Ovary (tissue), 9 donors: ENCODE results near the gene FTO. TPM values are rescaled to one million over a fixed set of nuclear protein-coding genes. Genes with fewer than 3 reads are reported as not detected.

Experiments
- DNase-seq, 5 donors: peaks; one replicate each; pipeline ENCODE4 v3.0.0-alpha.2; 2019 to 2020
- H3K27ac ChIP-seq, 2 donors: fragments of 200-600 bp; one replicate each; pipeline versions ENCODE4 v1.5.1 to v1.8.0; 2019 to 2022
- H3K27me3 ChIP-seq: fragments of 200-600 bp; one replicate; pipeline ENCODE4 v1.8.0; 2022
- H3K36me3 ChIP-seq: fragments of 200-600 bp; sonication (generic); one replicate; pipeline ENCODE4 v1.5.1; 2019
- H3K4me1 ChIP-seq: one replicate; pipeline ENCODE4 v1.8.1; 2013; ENCODE audit warnings: mild to moderate bottlenecking, moderate library complexity; ENCODE audit not compliant: insufficient read depth
- H3K4me3 ChIP-seq: fragments of 200-600 bp; sonication (generic); one replicate; pipeline ENCODE4 v1.5.1; 2017
- H3K9me3 ChIP-seq, 2 donors: fragments of 200-600 bp in 1 of 2; sonication (generic) in 1 of 2; one replicate each; pipeline versions ENCODE4 v1.5.1 to v1.8.1; 2013 to 2019; ENCODE audit warnings: mild to moderate bottlenecking in 1 of 2, moderate library complexity in 1 of 2
- EP300 ChIP-seq: sonication (generic); formaldehyde crosslinking; IDR thresholded peaks from one replicate; pipeline ENCODE4 v1.6.1; 2017; ENCODE audit warnings: antibody characterized with exemption
- POLR2A ChIP-seq: fragments of 450-650 bp; IDR thresholded peaks from one replicate; pipeline ENCODE4 v1.6.1; 2017; ENCODE audit warnings: antibody characterized with exemption, mild to moderate bottlenecking, moderate library complexity
- WGBS, 3 donors: extraction: QIAGEN DNeasy Blood & Tissue Kit in 1 of 3; methylation state at CpG; one replicate each; pipeline versions ENCODE4 v1.1.5 to v1.1.7; 2013 to 2017; 5-methylcytosine and 5-hydroxymethylcytosine counted together
- intact Hi-C, 4 donors: fragments of 100-400 bp; cut with DNase I; formaldehyde crosslinking; loops; one replicate each; pipeline versions ENCODE4 v1.11.0 to v1.15.1; 2022 to 2023
- polyA plus RNA-seq, 2 donors: library from polyadenylated mRNA; stranded (reverse); fragments of 200-250 nt in 1 of 2; fragments of 350-450 nt in 1 of 2; fragmentation: Illumina TruSeq in 1 of 2; extraction: RNeasy Lipid Tissue Mini Kit (QIAGEN cat#74804) in 1 of 2; gene quantifications; one replicate each; pipeline ENCODE4 v1.2.3, GENCODE V29; 2013 to 2014
- total RNA-seq, 7 donors: library from RNA; depleted of rRNA in 2 of 7; stranded (reverse); fragments of >200 nt in 2 of 7; fragmentation: NEBNext Ultra II Directional in 3 of 7; extraction: Animal tissue kit (Norgen Biotek cat#: 25700) in 3 of 7; gene quantifications; one replicate each; pipeline versions ENCODE4 v1.1.0 to v1.2.4, GENCODE V29; 2016 to 2023
- TF ChIP-seq, protein P1 (sequence below), 3 donors: fragments of 450-650 bp in 2 of 3; fragments of 200-600 bp in 1 of 3; IDR thresholded peaks; one replicate each; pipeline versions ENCODE4 v1.5.1 to v1.8.0; 2016 to 2022; ENCODE audit warnings: antibody characterized with exemption in 3 of 3, mild to moderate bottlenecking in 1 of 3
- donor health status: DM: no; HTN: no; CAD: no; lungs with moderate emphysema.
- donor health status: DM: no; HTN: no; CAD: no.
- donor health status: Bipolar disorder and iron deficiency.
- donor health status: DM: yes; HTN: yes; CAD: no.
- donor health status: DM: no; HTN: no; CAD: no.
- donor health status: DM: yes; HTN: yes; CAD: no.

FTO gene
- total and polyA plus RNA-seq, 9 donors, result 43.6 to 128 (median 91.4) TPM

DNA sequence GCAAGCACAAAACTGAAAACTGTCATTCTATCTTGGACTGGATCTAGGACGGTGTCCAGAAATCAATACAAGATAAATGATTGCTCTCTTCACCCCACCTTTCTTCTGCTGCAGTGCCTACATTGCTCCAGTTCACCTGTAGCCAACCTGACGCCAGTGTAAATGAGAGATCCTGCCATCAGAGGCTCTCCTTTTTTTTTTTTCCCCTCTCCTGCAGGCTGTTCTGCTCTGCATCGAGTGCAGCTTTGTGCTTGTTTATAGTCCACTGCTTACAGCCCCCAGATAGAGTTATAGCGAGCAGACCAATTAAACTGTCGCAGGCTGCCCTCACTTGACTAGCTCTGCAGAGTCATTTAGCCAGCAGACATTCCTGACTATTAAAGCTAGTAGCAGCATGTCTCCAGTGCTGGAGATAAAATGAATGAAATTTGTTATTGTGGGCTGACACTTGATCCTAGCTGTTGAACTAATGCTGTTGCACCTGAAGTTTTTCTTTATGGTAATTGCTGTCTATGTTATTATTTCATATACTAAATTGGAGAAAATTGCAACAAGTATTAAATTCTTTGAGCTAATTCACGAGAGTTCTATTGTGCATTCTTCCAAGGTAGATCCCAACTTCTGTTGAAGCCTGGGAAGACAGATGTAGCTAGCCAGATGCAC, 257.1 kb downstream of the FTO start:
- Histone ChIP-seq H3K27me3 (no peaks in the 10 kb centered on the region), H3K4me3 (no peak overlapping the region), H3K9me3 (no peaks in the 10 kb centered on the region), H3K27ac (no peak overlapping the region), H3K4me1 (no peaks in the 10 kb centered on the region), H3K36me3 (no peaks in the 10 kb centered on the region)
- DNase-seq, result no peak
- intact Hi-C loops, result no loop called here
- TF ChIP-seq POLR2A, result no peak
- TF ChIP-seq, protein P1, sequence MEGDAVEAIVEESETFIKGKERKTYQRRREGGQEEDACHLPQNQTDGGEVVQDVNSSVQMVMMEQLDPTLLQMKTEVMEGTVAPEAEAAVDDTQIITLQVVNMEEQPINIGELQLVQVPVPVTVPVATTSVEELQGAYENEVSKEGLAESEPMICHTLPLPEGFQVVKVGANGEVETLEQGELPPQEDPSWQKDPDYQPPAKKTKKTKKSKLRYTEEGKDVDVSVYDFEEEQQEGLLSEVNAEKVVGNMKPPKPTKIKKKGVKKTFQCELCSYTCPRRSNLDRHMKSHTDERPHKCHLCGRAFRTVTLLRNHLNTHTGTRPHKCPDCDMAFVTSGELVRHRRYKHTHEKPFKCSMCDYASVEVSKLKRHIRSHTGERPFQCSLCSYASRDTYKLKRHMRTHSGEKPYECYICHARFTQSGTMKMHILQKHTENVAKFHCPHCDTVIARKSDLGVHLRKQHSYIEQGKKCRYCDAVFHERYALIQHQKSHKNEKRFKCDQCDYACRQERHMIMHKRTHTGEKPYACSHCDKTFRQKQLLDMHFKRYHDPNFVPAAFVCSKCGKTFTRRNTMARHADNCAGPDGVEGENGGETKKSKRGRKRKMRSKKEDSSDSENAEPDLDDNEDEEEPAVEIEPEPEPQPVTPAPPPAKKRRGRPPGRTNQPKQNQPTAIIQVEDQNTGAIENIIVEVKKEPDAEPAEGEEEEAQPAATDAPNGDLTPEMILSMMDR (IDR thresholded peaks at IDR 0.05), result no peak
- no peak for TF ChIP-seq EP300
- WGBS, 3 donors, result 80 to 83% (median 81%) methylated on average over 6 of the region's 6 CpGs

DNA sequence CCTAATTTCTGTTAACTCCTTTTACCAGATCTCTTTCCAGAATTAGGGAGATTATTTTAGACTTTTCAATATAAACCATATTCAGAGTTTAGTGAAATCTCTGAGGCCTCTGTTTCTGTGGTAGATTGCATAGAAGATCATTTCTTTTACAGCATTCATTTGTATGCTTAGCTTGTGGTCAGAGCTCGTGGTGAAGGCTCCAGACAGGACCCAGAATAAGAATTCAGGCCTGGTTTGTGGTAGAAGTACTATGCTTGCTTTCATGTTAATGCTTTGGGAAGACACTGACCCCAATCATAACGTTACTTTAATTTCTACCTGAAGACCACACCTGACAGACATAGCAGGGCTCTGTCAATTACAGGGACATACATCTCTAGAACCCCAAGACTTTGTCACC, 258.1 kb downstream of the FTO start:
- intact Hi-C loops, result no loop called here
- Histone ChIP-seq H3K27ac (no peak overlapping the region), H3K9me3 (no peaks in the 10 kb centered on the region), H3K36me3 (no peaks in the 10 kb centered on the region), H3K4me1 (no peaks in the 10 kb centered on the region), H3K4me3 (no peak overlapping the region), H3K27me3 (no peaks in the 10 kb centered on the region)
- TF ChIP-seq EP300 (no peak), POLR2A (no peak)
- TF ChIP-seq, protein P1 (IDR thresholded peaks at IDR 0.05), result no peak
- 94 to 95% (median 94%) methylated on average over 2 of the region's 2 CpGs for WGBS, 3 donors
- DNase-seq, result no peak

DNA sequence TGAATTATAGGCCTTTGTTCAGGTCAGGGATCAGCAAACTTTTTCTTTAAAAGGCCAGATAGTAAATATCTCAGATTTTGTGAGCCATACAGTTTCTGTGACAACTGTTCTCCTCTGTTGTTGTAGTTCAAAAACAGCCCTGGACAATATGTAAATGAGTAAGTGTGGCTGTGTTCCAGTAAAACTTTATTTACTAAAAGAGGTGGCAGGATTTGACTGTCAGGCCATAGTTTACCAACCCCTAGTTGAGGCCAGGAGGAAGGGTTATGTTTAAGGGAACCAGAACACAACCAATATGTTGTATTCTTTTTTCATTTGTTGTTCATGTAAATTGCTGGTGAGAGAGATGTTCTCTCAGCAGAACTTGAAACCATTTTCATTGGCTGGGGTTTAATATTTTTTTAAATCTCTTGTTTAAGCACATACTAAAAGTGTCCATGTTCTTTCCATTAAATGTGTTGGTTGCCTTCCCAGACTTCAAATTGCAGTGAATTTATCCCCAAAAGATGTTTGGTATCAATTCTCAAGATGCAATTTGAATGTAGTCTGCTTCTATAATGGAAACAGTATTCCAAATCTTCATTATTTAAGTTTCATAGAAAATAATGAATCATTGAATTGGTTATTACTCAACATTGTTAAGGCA, 260.3 kb downstream of the FTO start:
- Histone ChIP-seq H3K4me3 (no peak overlapping the region), H3K9me3 (no peaks in the 10 kb centered on the region), H3K4me1 (no peaks in the 10 kb centered on the region), H3K27me3 (no peaks in the 10 kb centered on the region), H3K27ac (no peak overlapping the region), H3K36me3 (no peaks in the 10 kb centered on the region)
- DNase-seq, result no peak
- no peak for TF ChIP-seq POLR2A
- TF ChIP-seq, protein P1 (IDR thresholded peaks at IDR 0.05), result no peak
- TF ChIP-seq EP300, result no peak
- intact Hi-C loops, result no loop called here

DNA sequence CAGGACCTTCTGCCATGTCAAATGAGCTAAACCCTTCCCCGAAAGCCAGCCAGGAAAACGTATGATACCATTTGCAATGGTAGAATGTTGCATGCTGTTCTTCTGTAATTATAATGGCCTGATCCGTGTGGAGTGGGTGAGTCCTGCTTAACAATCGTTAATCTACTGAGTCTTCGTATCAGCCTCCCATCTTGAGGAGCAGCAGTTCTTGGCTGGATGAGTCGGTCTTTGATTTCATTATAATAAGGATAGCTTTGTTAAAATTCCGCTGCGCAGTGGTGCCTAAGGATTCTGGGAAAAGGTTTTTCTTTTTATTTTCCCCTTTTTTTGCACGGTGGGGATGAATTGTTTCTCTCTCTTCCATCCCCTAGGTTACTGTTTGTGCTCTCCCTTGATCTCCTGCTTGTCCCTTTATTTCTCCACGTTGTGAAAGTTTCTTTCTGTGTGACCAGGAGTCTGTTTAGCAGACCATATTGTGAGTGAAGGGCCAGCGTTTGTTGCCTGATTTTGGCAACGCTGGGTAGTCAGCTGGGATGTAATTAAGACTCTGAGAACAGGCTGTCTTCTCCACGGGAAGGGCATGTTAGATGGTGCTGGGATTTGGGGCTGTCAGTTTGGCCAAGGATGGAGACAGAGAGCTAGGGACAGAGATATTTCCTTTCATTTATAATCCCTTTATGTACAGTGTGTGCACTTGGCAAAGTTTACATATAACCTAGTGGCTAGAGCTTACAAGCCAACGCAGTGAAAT, 263.0 kb downstream of the FTO start:
- Histone ChIP-seq H3K4me3 (no peak overlapping the region), H3K36me3 (no peaks in the 10 kb centered on the region), H3K27me3 (no peaks in the 10 kb centered on the region), H3K27ac (no peak overlapping the region), H3K9me3 (no peaks in the 10 kb centered on the region), H3K4me1 (no peaks in the 10 kb centered on the region)
- intact Hi-C loops, result no loop called here
- DNase-seq, result no peak
- WGBS, 3 donors, result 69 to 85% (median 79%) methylated on average over 14 of the region's 14 CpGs
- TF ChIP-seq POLR2A (no peak), EP300 (no peak)
- TF ChIP-seq, protein P1 (IDR thresholded peaks at IDR 0.05), result no peak
